OCI-LY1 (cell line): ENCODE measurements around the gene COPE.

Experiments used
- CTCF ChIP-seq: fragments of 200-600 bp; sonication (generic), shearing (Covaris generic); IDR thresholded peaks from 2 replicates; pipeline ENCODE4 v1.5.1; 2017; ENCODE audit warnings: mild to moderate bottlenecking, antibody characterized with exemption, low read length, moderate library complexity, mixed read lengths
- EZH2 ChIP-seq: fragments of 200-600 bp; sonication (generic), shearing (Covaris generic); IDR thresholded peaks from 2 replicates; pipeline ENCODE4 v1.8.0; 2017; ENCODE audit warnings: borderline replicate concordance, mixed run types, mild to moderate bottlenecking, antibody characterized with exemption, low read length, moderate library complexity, mixed read lengths

- TF ChIP-seq CTCF (no peak), EZH2 (no peak)
Measured at GRCh38 chr19:18881491-18881890, 37.7 kb downstream of the COPE start.
